OCI-LY7 (cell line): Measurements from ENCODE around the gene EXOSC6. TPM values are rescaled to one million over a fixed set of nuclear protein-coding genes. Genes with fewer than 3 reads are reported as not detected.

Experiments
- BruUV-seq: library from RNA; stranded (reverse); fragments of 400-500 nt; replicated peaks from 2 replicates; lab custom pipeline; 2021; lab: Mats Ljungman, UMichigan
- CTCF ChIA-PET: fragments of 300-600 bp; sonication (Branson Sonifier 250); formaldehyde crosslinking; loops from one replicate; lab custom pipeline; 2022; ENCODE audit warnings: antibody characterized with exemption; ENCODE audit not compliant: unreplicated experiment; lab: Charles Lee
- POLR2A ChIA-PET: fragments of 300-600 bp; sonication (Branson Sonifier 250); formaldehyde crosslinking; loops from one replicate; lab custom pipeline; 2022; ENCODE audit warnings: antibody characterized with exemption; lab: Charles Lee
- DNase-seq: peaks from one replicate; pipeline ENCODE4 v3.0.0-alpha.2; 2015; ENCODE audit warnings: low spot score
- H2AFZ ChIP-seq: fragments of 200-600 bp; sonication (generic), shearing (Covaris generic); 2 replicates; pipeline ENCODE4 v1.6.1; 2014; ENCODE audit warnings: mild to moderate bottlenecking, antibody characterized with exemption, low read length, moderate library complexity
- H3K27ac ChIP-seq: fragments of 200-600 bp; sonication (generic); 2 replicates; pipeline ENCODE4 v1.5.1; 2014; ENCODE audit warnings: mixed run types, low read depth, mild to moderate bottlenecking, moderate library complexity, low read length, inconsistent platforms; ENCODE audit not compliant: poor library complexity, severe bottlenecking
- H3K36me3 ChIP-seq: fragments of 200-600 bp; sonication (generic); 2 replicates; pipeline ENCODE4 v1.6.1; 2014; ENCODE audit warnings: mild to moderate bottlenecking, antibody characterized with exemption, low read length, moderate library complexity, mixed read lengths; ENCODE audit not compliant: insufficient read depth
- H3K4me1 ChIP-seq: fragments of 200-600 bp; sonication (generic); 2 replicates; pipeline ENCODE4 v1.5.1; 2014; ENCODE audit warnings: mild to moderate bottlenecking, low read length; ENCODE audit not compliant: insufficient read depth, poor library complexity, severe bottlenecking
- H3K4me2 ChIP-seq: fragments of 200-600 bp; sonication (generic); 2 replicates; pipeline ENCODE4 v1.6.1; 2014; ENCODE audit warnings: mild to moderate bottlenecking, low read length
- H3K4me3 ChIP-seq: fragments of 200-600 bp; sonication (generic); 2 replicates; pipeline ENCODE4 v1.5.1; 2014; ENCODE audit warnings: mild to moderate bottlenecking, low read depth, low read length; ENCODE audit not compliant: poor library complexity, severe bottlenecking
- H3K79me2 ChIP-seq: fragments of 200-600 bp; sonication (generic); 2 replicates; pipeline ENCODE4 v1.6.1; 2016; ENCODE audit warnings: low read depth, mild to moderate bottlenecking, low read length, moderate library complexity, mixed read lengths; ENCODE audit not compliant: insufficient read depth
- H3K9me2 ChIP-seq: fragments of 200-600 bp; sonication (generic); 2 replicates; pipeline ENCODE4 v1.6.1; 2016; ENCODE audit warnings: mild to moderate bottlenecking, low read length, mixed read lengths; ENCODE audit not compliant: insufficient read depth
- H3K9me3 ChIP-seq: fragments of 200-600 bp; sonication (generic); 2 replicates; pipeline ENCODE4 v1.6.1; 2014; ENCODE audit warnings: mild to moderate bottlenecking, mixed run types, low read length, mixed read lengths
- H4K20me1 ChIP-seq: fragments of 200-600 bp; sonication (generic); 2 replicates; pipeline ENCODE4 v1.6.1; 2014; ENCODE audit warnings: mild to moderate bottlenecking, antibody characterized with exemption, low read length, moderate library complexity, mixed read lengths; ENCODE audit not compliant: insufficient read depth
- EZH2phosphoT487 ChIP-seq: fragments of 200-600 bp; sonication (generic); IDR thresholded peaks from 2 replicates; pipeline ENCODE4 v1.6.1; 2018; ENCODE audit warnings: low read depth, borderline replicate concordance, mild to moderate bottlenecking, mixed run types, antibody characterized with exemption, low read length, moderate library complexity, mixed read lengths
- intact Hi-C: fragments of 100-400 bp; cut with micrococcal nuclease; formaldehyde crosslinking; loops from one replicate; pipeline ENCODE4 v1.10.0; 2022; ENCODE audit not compliant: unreplicated experiment
- total RNA-seq, 2 experiments: library from RNA; depleted of rRNA in 1 of 2; stranded (reverse); fragments of >200 nt in 1 of 2; shearing (Covaris generic) in 1 of 2; gene quantifications; 2 replicates each; pipeline ENCODE4 v1.2.3, GENCODE V29; 2014 to 2022
- TF ChIP-seq, protein P1 (sequence below): fragments of 200-600 bp; sonication (generic); conservative IDR thresholded peaks from 2 replicates; pipeline ENCODE4 v1.5.1; 2014; ENCODE audit warnings: mild to moderate bottlenecking, antibody characterized with exemption, low read length, moderate library complexity, mixed read lengths

EXOSC6 gene
- total RNA-seq, 2 experiments from 2014 or later = 36.3 to 36.8 TPM

DNA sequence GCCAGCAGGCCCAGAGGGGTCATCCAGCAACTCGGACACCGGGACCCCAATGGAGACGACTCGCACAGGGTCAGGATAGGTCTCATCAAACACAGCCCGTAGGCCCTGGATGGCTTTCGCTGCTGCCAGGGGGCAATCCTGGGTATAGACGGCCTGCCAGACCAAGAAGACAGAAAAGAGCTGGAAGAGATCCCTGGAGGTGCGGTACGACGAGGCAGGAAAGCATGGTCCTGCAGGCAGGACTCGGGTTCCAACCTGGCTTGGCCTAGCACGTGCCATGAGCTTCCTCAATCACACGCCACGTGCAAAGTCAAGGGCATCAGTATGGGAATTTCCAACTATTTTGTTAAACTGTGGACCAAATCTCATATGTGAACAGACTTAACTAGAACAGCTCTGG, 6.3 kb upstream of the EXOSC6 start:
- intact Hi-C loops = no loop called here
- ChIA-PET CTCF (no interaction called here), POLR2A (interaction anchor here (0.5 to 0.6 kb wide), 3 partner anchors 122 to 624 kb away, joined by 3 to 5 read pairs (median 3); no protein-coding TSS in a partner anchor)
- TF ChIP-seq EZH2phosphoT487 = no peak
- TF ChIP-seq, protein P1, sequence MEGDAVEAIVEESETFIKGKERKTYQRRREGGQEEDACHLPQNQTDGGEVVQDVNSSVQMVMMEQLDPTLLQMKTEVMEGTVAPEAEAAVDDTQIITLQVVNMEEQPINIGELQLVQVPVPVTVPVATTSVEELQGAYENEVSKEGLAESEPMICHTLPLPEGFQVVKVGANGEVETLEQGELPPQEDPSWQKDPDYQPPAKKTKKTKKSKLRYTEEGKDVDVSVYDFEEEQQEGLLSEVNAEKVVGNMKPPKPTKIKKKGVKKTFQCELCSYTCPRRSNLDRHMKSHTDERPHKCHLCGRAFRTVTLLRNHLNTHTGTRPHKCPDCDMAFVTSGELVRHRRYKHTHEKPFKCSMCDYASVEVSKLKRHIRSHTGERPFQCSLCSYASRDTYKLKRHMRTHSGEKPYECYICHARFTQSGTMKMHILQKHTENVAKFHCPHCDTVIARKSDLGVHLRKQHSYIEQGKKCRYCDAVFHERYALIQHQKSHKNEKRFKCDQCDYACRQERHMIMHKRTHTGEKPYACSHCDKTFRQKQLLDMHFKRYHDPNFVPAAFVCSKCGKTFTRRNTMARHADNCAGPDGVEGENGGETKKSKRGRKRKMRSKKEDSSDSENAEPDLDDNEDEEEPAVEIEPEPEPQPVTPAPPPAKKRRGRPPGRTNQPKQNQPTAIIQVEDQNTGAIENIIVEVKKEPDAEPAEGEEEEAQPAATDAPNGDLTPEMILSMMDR = no peak
- DNase-seq = no peak
- H4K20me1 ChIP-seq = no peaks in the 10 kb centered on the region
- H3K36me3 ChIP-seq = peaks cover 98% of the 10 kb centered on the region
- no peaks in the 10 kb centered on the region for H3K4me1 ChIP-seq
- no peak overlapping the region for H3K4me3 ChIP-seq
- H3K9me3 ChIP-seq = no peaks in the 10 kb centered on the region
- no peak overlapping the region for H3K27ac ChIP-seq
- H3K79me2 ChIP-seq = no peaks in the 10 kb centered on the region
- H3K4me2 ChIP-seq = no peak overlapping the region
- H3K9me2 ChIP-seq = no peaks in the 10 kb centered on the region
- H2AFZ ChIP-seq = no peak overlapping the region
- no TSS peak for BruUV-seq

DNA sequence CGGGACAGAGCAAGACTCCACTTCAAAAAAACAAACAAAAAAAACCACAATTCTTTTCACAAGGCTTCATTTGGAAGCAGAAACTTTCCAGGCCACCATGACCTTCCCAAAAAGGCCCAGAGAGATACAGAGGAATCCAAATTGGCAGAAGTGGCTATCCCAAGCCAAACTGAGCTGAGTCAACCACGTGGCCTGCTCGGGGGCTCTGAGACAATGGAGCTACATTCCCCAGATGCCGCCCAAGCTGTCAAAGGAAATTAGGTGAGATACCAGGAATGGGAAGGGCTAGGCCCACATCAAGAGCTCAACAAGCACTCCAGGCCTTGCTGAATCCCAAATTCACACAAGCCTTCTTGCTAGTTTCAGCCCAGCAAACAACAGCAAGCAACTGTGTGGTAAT, 5.7 kb upstream of the EXOSC6 start:
- ChIA-PET POLR2A (interaction anchor here (0.6 kb wide), 1 partner anchor 623 kb away, joined by 3 read pairs; no protein-coding TSS in a partner anchor), CTCF (no interaction called here)
- intact Hi-C loops = no loop called here

DNA sequence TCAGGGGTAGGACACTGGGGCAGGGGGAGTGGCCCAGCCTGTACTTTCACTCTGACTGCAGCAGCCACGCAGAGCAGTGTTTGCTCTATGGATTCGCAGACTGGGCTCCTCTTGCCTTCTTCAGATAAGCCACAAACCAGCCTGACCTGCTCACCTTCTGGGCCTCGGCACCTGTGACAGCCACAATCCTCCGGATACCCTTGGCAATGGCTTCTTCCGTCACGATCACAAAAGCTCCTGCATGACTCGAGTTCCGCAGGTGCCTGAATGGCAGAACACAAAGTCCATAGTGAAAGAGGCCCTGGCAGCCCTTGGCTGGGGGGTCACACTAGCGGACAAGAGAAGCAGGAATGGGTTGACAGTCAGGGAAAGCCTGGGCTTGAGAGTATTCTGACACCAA, 3.8 kb upstream of the EXOSC6 start:
- no peaks in the 10 kb centered on the region for H3K4me1 ChIP-seq
- H3K36me3 ChIP-seq = peaks cover 91% of the 10 kb centered on the region
- no peak for DNase-seq
- no peaks in the 10 kb centered on the region for H3K9me3 ChIP-seq
- no peak for TF ChIP-seq EZH2phosphoT487
- TF ChIP-seq, protein P1 = no peak
- H3K4me3 ChIP-seq = no peak overlapping the region
- no TSS peak for BruUV-seq
- H3K79me2 ChIP-seq = peaks cover 7% of the 10 kb centered on the region
- no peaks in the 10 kb centered on the region for H4K20me1 ChIP-seq
- no peak overlapping the region for H3K27ac ChIP-seq
- POLR2A ChIA-PET = no interaction called here
- no peaks in the 10 kb centered on the region for H3K9me2 ChIP-seq
- CTCF ChIA-PET = no interaction called here
- no peak overlapping the region for H3K4me2 ChIP-seq
- no peak overlapping the region for H2AFZ ChIP-seq
- intact Hi-C loops = no loop called here

More for the DNA sequence above, 5.7 kb upstream of the EXOSC6 start:
- Histone ChIP-seq H3K4me2 (no peak overlapping the region), H3K4me3 (no peak overlapping the region), H3K27ac (no peak overlapping the region), H3K36me3 (peaks cover 98% of the 10 kb centered on the region), H4K20me1 (no peaks in the 10 kb centered on the region), H3K9me2 (no peaks in the 10 kb centered on the region), H3K79me2 (no peaks in the 10 kb centered on the region), H3K9me3 (no peaks in the 10 kb centered on the region), H2AFZ (no peak overlapping the region), H3K4me1 (no peaks in the 10 kb centered on the region)
- DNase-seq = no peak
- no TSS peak for BruUV-seq
- TF ChIP-seq, protein P1 = no peak
- no peak for TF ChIP-seq EZH2phosphoT487
